H9 (cell line): ENCODE results near the gene MSL3B.

Experiments used
- DNase-seq: peaks from one replicate; pipeline ENCODE4 v3.0.0-alpha.2; 2017
- H2AFZ ChIP-seq: one replicate; pipeline ENCODE4 v1.6.1; 2013; ENCODE audit warnings: mild to moderate bottlenecking, low read length, control low read depth, moderate library complexity
- H2AK5ac ChIP-seq: 2 replicates; pipeline ENCODE4 v1.6.1; 2013; ENCODE audit warnings: low read length, control low read depth, mixed read lengths; ENCODE audit not compliant: insufficient read length
- H2BK120ac ChIP-seq: one replicate; pipeline ENCODE4 v1.6.1; 2013; ENCODE audit warnings: low read depth, mild to moderate bottlenecking, low read length, control low read depth, inconsistent platforms; ENCODE audit not compliant: poor library complexity, severe bottlenecking
- H2BK12ac ChIP-seq: 2 replicates; pipeline ENCODE4 v1.6.1; 2013; ENCODE audit warnings: low read length, control low read depth, mixed read lengths, low read depth; ENCODE audit not compliant: insufficient read length
- H2BK15ac ChIP-seq: 2 replicates; pipeline ENCODE4 v1.6.1; 2013; ENCODE audit warnings: low read depth, low read length, control low read depth
- H2BK20ac ChIP-seq: one replicate; pipeline ENCODE4 v1.6.1; 2013; ENCODE audit warnings: low read depth, mild to moderate bottlenecking, low read length, control low read depth, inconsistent platforms; ENCODE audit not compliant: poor library complexity, severe bottlenecking
- H2BK5ac ChIP-seq: 2 replicates; pipeline ENCODE4 v1.6.1; 2013; ENCODE audit warnings: low read length, control low read depth, mixed read lengths; ENCODE audit not compliant: insufficient read length
- H3K14ac ChIP-seq: 2 replicates; pipeline ENCODE4 v1.6.1; 2013; ENCODE audit warnings: low read length, control low read depth; ENCODE audit not compliant: insufficient read depth
- H3K18ac ChIP-seq: 2 replicates; pipeline ENCODE4 v1.6.1; 2013; ENCODE audit warnings: low read depth, mild to moderate bottlenecking, mixed read lengths, low read length, control low read depth; ENCODE audit not compliant: insufficient read length
- H3K23ac ChIP-seq: 2 replicates; pipeline ENCODE4 v1.6.1; 2013; ENCODE audit warnings: low read length, control low read depth, mixed read lengths, low read depth; ENCODE audit not compliant: insufficient read length
- H3K23me2 ChIP-seq: 2 replicates; pipeline ENCODE4 v1.6.1; 2013; ENCODE audit warnings: low read depth, mild to moderate bottlenecking, mixed read lengths, low read length, control low read depth; ENCODE audit not compliant: insufficient read length, poor library complexity, severe bottlenecking
- H3K27ac ChIP-seq: 2 replicates; pipeline ENCODE4 v1.5.1; 2013; ENCODE audit warnings: low read length, control low read depth, mixed read lengths, low read depth; ENCODE audit not compliant: insufficient read length
- H3K27me3 ChIP-seq: 2 replicates; pipeline ENCODE4 v1.6.1; 2013; ENCODE audit warnings: low read length, control low read depth, inconsistent platforms; ENCODE audit not compliant: insufficient read depth
- H3K4ac ChIP-seq: 2 replicates; pipeline ENCODE4 v1.6.1; 2013; ENCODE audit warnings: low read depth, mild to moderate bottlenecking, control low read depth, inconsistent platforms, low read length, moderate library complexity
- H3K4me1 ChIP-seq: 2 replicates; pipeline ENCODE4 v1.6.1; 2013; ENCODE audit warnings: low read length, control low read depth, inconsistent platforms; ENCODE audit not compliant: insufficient read depth
- H3K4me2 ChIP-seq: 2 replicates; pipeline ENCODE4 v1.6.1; 2013; ENCODE audit warnings: low read length, control low read depth, mixed read lengths; ENCODE audit not compliant: insufficient read length, insufficient read depth
- H3K56ac ChIP-seq: 2 replicates; pipeline ENCODE4 v1.6.1; 2013; ENCODE audit warnings: low read depth, mild to moderate bottlenecking, mixed read lengths, low read length, control low read depth; ENCODE audit not compliant: insufficient read length
- H3K79me1 ChIP-seq: 2 replicates; pipeline ENCODE4 v1.6.1; 2013; ENCODE audit warnings: low read depth, mild to moderate bottlenecking, moderate library complexity, low read length, control low read depth, inconsistent platforms; ENCODE audit not compliant: insufficient read depth, poor library complexity, severe bottlenecking
- H3K79me2 ChIP-seq: 2 replicates; pipeline ENCODE4 v1.6.1; 2013; ENCODE audit warnings: low read length, control low read depth, inconsistent platforms; ENCODE audit not compliant: insufficient read depth
- H3K9ac ChIP-seq: 2 replicates; pipeline ENCODE4 v1.6.1; 2013; ENCODE audit warnings: low read length, control low read depth, mixed read lengths; ENCODE audit not compliant: insufficient read length; ENCODE audit errors: extremely low read depth
- H3K9me3 ChIP-seq: one replicate; pipeline ENCODE4 v1.6.1; 2013; ENCODE audit warnings: low read depth, low read length, inconsistent platforms; ENCODE audit not compliant: control insufficient read depth
- H3T11ph ChIP-seq: one replicate; pipeline ENCODE4 v1.6.1; 2013; ENCODE audit warnings: mild to moderate bottlenecking, low read length, control low read depth, inconsistent platforms
- H4K20me1 ChIP-seq: one replicate; pipeline ENCODE4 v1.6.1; 2013; ENCODE audit not compliant: control insufficient read depth, insufficient read length, insufficient read depth
- H4K5ac ChIP-seq: 2 replicates; pipeline ENCODE4 v1.6.1; 2013; ENCODE audit warnings: low read depth, mild to moderate bottlenecking, mixed read lengths, low read length, control low read depth; ENCODE audit not compliant: insufficient read length
- H4K8ac ChIP-seq: replicated peaks from 2 replicates; pipeline ENCODE4 v1.6.1; 2013; ENCODE audit warnings: low read length, control low read depth, mixed read lengths, low read depth; ENCODE audit not compliant: insufficient read length
- H4K91ac ChIP-seq: 2 replicates; pipeline ENCODE4 v1.6.1; 2013; ENCODE audit warnings: low read depth, mild to moderate bottlenecking, moderate library complexity, mixed read lengths, low read length, control low read depth; ENCODE audit not compliant: insufficient read length
- H3K27ac Mint-ChIP-seq, 3 experiments: 2 replicates in 2 of 3; 3 replicates in 1 of 3; pipeline ENCODE4 v1.8.0; 2020 to 2021; ENCODE audit warnings: mixed read lengths in 3 of 3, mild to moderate bottlenecking in 1 of 3, moderate library complexity in 1 of 3
- H3K27me3 Mint-ChIP-seq: 2 replicates; pipeline ENCODE4 v1.8.0; 2021; ENCODE audit warnings: low read depth, mild to moderate bottlenecking, moderate library complexity, mixed read lengths
- H3K36me3 Mint-ChIP-seq, 3 experiments: 2 replicates in 2 of 3; 3 replicates in 1 of 3; pipeline ENCODE4 v1.8.0; 2020 to 2021; ENCODE audit warnings: low read depth in 3 of 3, mixed read lengths in 3 of 3; ENCODE audit not compliant: insufficient read depth in 1 of 3
- H3K4me1 Mint-ChIP-seq, 2 experiments: 2 replicates each; pipeline ENCODE4 v1.8.0; 2020; ENCODE audit warnings: mixed read lengths in 2 of 2
- H3K4me3 Mint-ChIP-seq, 2 experiments: 2 replicates in 1 of 2; 3 replicates in 1 of 2; pipeline ENCODE4 v1.8.0; 2020 to 2021; ENCODE audit warnings: mild to moderate bottlenecking in 2 of 2, mixed read lengths in 2 of 2, moderate library complexity in 1 of 2
- H3K9me3 Mint-ChIP-seq, 2 experiments: 2 replicates in 1 of 2; 3 replicates in 1 of 2; pipeline ENCODE4 v1.8.0; 2020; ENCODE audit warnings: mild to moderate bottlenecking in 2 of 2, mixed read lengths in 2 of 2, moderate library complexity in 1 of 2
- CTCF ChIP-seq: fragments of 200-600 bp; sonication (generic); conservative IDR thresholded peaks from 3 replicates; pipeline ENCODE4 v1.8.0; 2021; ENCODE audit warnings: antibody characterized with exemption, mild to moderate bottlenecking
- WGBS: extraction: QIAGEN DNeasy Blood & Tissue Kit; methylation state at CpG from one replicate; pipeline ENCODE4 v1.1.7; 2013; ENCODE audit warnings: missing lambda C conversion rate, low lambda C conversion rate, mixed read lengths; ENCODE audit not compliant: insufficient read length; ENCODE audit errors: extremely low coverage; 5-methylcytosine and 5-hydroxymethylcytosine counted together

Gene MSL3B

GRCh38 chr2:233844064-233844807 lies 23.9 kb downstream of the MSL3B start:
- TF ChIP-seq CTCF: no peak
- WGBS: no CpG with 5 or more reads among the region's 19 CpGs

More at GRCh38 chr2:233844064-233844807, 23.9 kb downstream of the MSL3B start:
- H3K56ac ChIP-seq: no peak overlapping the region
- H2BK12ac ChIP-seq: no peak overlapping the region
- H4K8ac ChIP-seq: no peak overlapping the region
- no peak overlapping the region for H3K27ac ChIP-seq
- H3K18ac ChIP-seq: no peak overlapping the region
- H3T11ph ChIP-seq: no peak overlapping the region
- H2AFZ ChIP-seq: no peak overlapping the region
- no peak for DNase-seq
- H3K4me2 ChIP-seq: no peak overlapping the region
- H3K23ac ChIP-seq: no peak overlapping the region
- H3K79me2 ChIP-seq: peaks cover 21% of the 10 kb centered on the region; the same call in 1 of the 2 replicates
- H2BK120ac ChIP-seq: no peak overlapping the region
- peaks cover 6% of the 10 kb centered on the region for H3K79me1 ChIP-seq
- no peak overlapping the region for H4K91ac ChIP-seq
- Mint-ChIP-seq H3K4me3 (no peak overlapping the region), H3K9me3 (no peaks in the 10 kb centered on the region), H3K4me1 (peaks cover 12 to 15% of the 10 kb centered on the region in 2 experiments), H3K27ac (no peak overlapping the region; a peak in 1 of 7 replicates), H3K27me3 (no peaks in the 10 kb centered on the region), H3K36me3 (peaks cover 89 to 100% (median 96%) of the 10 kb centered on the region in 3 experiments)
- H2BK15ac ChIP-seq: no peak overlapping the region
- H2AK5ac ChIP-seq: no peak overlapping the region
- no peaks in the 10 kb centered on the region for H3K23me2 ChIP-seq
- H4K20me1 ChIP-seq: no peaks in the 10 kb centered on the region
- no peak overlapping the region for H3K14ac ChIP-seq
- H3K9me3 ChIP-seq: no peaks in the 10 kb centered on the region
- H3K9ac ChIP-seq: no peak overlapping the region
- H4K5ac ChIP-seq: no peak overlapping the region
- no peak overlapping the region for H2BK5ac ChIP-seq
- H3K4ac ChIP-seq: no peak overlapping the region
- no peak overlapping the region for H2BK20ac ChIP-seq
- no peaks in the 10 kb centered on the region for H3K27me3 ChIP-seq
- no peaks in the 10 kb centered on the region for H3K4me1 ChIP-seq
